GM12892 (cell line): ENCODE results near the gene MKX.

Experiments
- DNase-seq: peaks from one replicate; pipeline ENCODE4 v3.0.0; 2011; ENCODE audit not compliant: insufficient read length
- FAIRE-seq: peaks from 2 replicates; lab custom pipeline; 2011; peaks lifted over from hg19 to GRCh38; lab: Jason Lieb, UNC
- POLR2A ChIP-seq: IDR thresholded peaks from 2 replicates; pipeline ENCODE4 v1.6.1; 2011; ENCODE audit warnings: low read depth, low read length, control low read depth
- POLR2AphosphoS5 ChIP-seq: IDR thresholded peaks from 2 replicates; pipeline ENCODE4 v1.6.1; 2011; ENCODE audit warnings: low read depth, low read length, control low read depth
- TAF1 ChIP-seq: IDR thresholded peaks from 2 replicates; pipeline ENCODE4 v1.6.1; 2011; ENCODE audit warnings: low read depth, mild to moderate bottlenecking, control low read depth, low read length, borderline replicate concordance

The MKX gene

GRCh38 chr10:27661514-27662286 lies 83.9 kb downstream of the MKX start:
- FAIRE-seq (no peak), DNase-seq (no peak)

GRCh38 chr10:27660711-27661110 lies 84.9 kb downstream of the MKX start:
- DNase-seq (no peak), FAIRE-seq (no peak)

More at GRCh38 chr10:27661514-27662286, 83.9 kb downstream of the MKX start:
- TF ChIP-seq POLR2A, result no peak
- TF ChIP-seq POLR2AphosphoS5, result no peak
- TF ChIP-seq TAF1, result no peak

GRCh38 chr10:27660268-27660667 lies 85.4 kb downstream of the MKX start:
- DNase-seq (no peak), FAIRE-seq (no peak)
- no peak for TF ChIP-seq POLR2AphosphoS5
- no peak for TF ChIP-seq TAF1
- TF ChIP-seq POLR2A, result no peak

More at GRCh38 chr10:27660711-27661110, 84.9 kb downstream of the MKX start:
- no peak for TF ChIP-seq POLR2A
- TF ChIP-seq POLR2AphosphoS5, result no peak
- TF ChIP-seq TAF1, result no peak

- no peak for FAIRE-seq
- TF ChIP-seq POLR2A (no peak), TAF1 (no peak), POLR2AphosphoS5 (no peak)
- DNase-seq, result no peak
Measured at GRCh38 chr10:27659786-27660185, 85.8 kb downstream of the MKX start.

GRCh38 chr10:27658788-27659187 lies 86.8 kb downstream of the MKX start:
- FAIRE-seq (no peak), DNase-seq (no peak)

GRCh38 chr10:27655296-27655695 lies 90.3 kb downstream of the MKX start:
- TF ChIP-seq TAF1 (no peak), POLR2AphosphoS5 (no peak), POLR2A (no peak)
- no peak for DNase-seq

More at GRCh38 chr10:27658788-27659187, 86.8 kb downstream of the MKX start:
- TF ChIP-seq TAF1 (no peak), POLR2AphosphoS5 (no peak), POLR2A (no peak)

GRCh38 chr10:27654284-27654683 lies 91.3 kb downstream of the MKX start:
- no peak for FAIRE-seq
- TF ChIP-seq POLR2A (no peak), POLR2AphosphoS5 (no peak), TAF1 (no peak)
- DNase-seq, result no peak

More at GRCh38 chr10:27655296-27655695, 90.3 kb downstream of the MKX start:
- FAIRE-seq, result no peak

GRCh38 chr10:27646604-27647175 lies 98.9 kb downstream of the MKX start:
- DNase-seq (no peak), FAIRE-seq (no peak)
- TF ChIP-seq POLR2A (no peak), TAF1 (no peak), POLR2AphosphoS5 (no peak)

GRCh38 chr10:27646194-27646593 lies 99.4 kb downstream of the MKX start:
- DNase-seq (no peak), FAIRE-seq (no peak)
- TF ChIP-seq TAF1, result no peak
- TF ChIP-seq POLR2A, result no peak

GRCh38 chr10:27644307-27644939 lies 101.2 kb downstream of the MKX start:
- TF ChIP-seq POLR2AphosphoS5 (no peak), POLR2A (no peak), TAF1 (no peak)
- DNase-seq (no peak), FAIRE-seq (no peak)

GRCh38 chr10:27643301-27643700 lies 102.3 kb downstream of the MKX start:
- DNase-seq (no peak), FAIRE-seq (no peak)
- no peak for TF ChIP-seq POLR2AphosphoS5
- TF ChIP-seq POLR2A, result no peak
- no peak for TF ChIP-seq TAF1
